HG02642 (cell line): ENCODE data around the gene SLC4A11.
"Not testable (repeated sequence)": the region's sequence is repeated elsewhere in the genome, so short reads cannot be mapped to it uniquely, and the experiment has no call there.

ENCODE experiments used
- ATAC-seq: cut with Tn5 transposase; IDR thresholded peaks from one replicate; pipeline ENCODE4 v1.9.1; 2021; ENCODE audit warnings: mild to moderate bottlenecking; ENCODE audit not compliant: unreplicated experiment, poor library complexity

SLC4A11 gene

DNA sequence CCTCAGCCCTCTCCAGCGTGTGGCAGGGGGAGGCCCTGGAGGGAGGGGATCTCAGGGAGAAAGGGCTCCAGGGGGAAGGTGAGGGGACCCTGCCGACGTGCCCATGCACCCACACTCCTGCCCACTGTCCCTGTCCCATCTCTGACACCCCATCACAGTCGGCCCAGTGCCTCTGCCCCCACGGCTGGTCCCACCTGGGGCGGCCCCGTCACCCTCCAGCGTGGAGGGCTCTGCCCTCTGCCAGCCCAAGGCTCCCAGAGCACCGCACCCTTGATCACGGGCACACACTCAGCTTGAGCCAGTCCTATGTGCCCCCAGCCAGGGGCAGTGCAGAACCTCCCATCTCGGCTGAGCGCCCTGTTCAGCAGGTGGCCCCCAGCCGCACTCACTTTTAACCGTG lies 9.2 kb downstream of the SLC4A11 start:
- no peak for ATAC-seq

- no peak for ATAC-seq
Observed at GRCh38 chr20:3229158-3229557, 9.8 kb downstream of the SLC4A11 start.

DNA sequence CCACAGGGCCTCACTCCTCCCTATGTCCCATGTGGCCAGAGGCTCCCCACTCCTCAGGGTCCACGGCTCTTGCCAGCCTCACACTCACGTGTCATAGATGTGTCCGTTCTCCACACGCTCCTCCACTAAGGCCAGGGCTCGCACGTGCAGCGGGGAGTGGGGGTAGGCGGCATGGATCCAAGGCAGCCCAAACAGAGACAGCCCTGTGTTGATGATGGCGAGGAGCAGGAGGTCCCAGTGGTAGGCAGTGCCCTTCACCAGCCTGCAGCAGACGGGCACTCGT lies 10.3 kb downstream of the SLC4A11 start:
- ATAC-seq: no peak

DNA sequence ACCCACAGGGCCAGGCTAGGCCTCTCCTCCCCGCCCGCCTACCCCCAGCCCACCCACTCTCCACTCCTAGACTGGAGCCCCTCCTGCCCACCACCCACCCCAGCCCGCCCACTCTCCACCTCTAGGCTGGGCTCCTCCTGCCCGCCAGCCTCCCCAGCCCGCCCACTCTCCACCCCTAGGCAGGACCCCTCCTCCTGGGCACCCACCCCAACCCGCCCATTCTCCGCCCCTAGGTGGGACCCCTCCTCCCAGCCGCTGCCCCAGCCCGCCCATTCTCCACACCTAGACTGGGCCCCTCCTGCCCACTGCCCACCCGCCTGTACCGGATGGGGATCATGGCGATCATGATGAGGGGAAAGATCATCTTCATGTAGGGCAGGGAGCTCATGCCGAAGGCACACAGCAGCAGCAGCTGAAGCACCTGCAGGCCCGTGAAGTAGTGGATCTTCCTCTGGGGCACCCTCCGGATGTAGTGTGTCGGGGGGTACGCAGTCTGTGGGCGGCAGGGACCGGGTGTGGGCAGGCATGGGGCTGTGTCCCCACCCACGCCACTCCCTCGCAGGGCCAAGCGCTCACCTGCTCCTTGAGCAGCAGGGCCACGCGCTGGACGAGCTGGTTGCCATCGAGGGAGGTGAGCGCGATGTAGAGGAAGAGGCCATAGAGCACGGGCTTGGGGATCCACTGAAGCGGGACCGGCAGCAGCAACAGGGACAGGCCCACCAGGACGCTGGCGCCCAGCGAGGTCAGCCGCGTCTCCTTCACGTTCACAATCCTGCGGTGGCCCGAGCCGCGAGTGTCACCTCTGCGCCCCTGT lies 10.8 kb downstream of the SLC4A11 start:
- no peak for ATAC-seq

- no peak for ATAC-seq
Observed at GRCh38 chr20:3227506-3227905, 11.5 kb downstream of the SLC4A11 start.

- no peak for ATAC-seq
Observed at GRCh38 chr20:3226864-3227263, 12.1 kb downstream of the SLC4A11 start.

- ATAC-seq: no peak
Observed at GRCh38 chr20:3226093-3226492, 12.9 kb downstream of the SLC4A11 start.

DNA sequence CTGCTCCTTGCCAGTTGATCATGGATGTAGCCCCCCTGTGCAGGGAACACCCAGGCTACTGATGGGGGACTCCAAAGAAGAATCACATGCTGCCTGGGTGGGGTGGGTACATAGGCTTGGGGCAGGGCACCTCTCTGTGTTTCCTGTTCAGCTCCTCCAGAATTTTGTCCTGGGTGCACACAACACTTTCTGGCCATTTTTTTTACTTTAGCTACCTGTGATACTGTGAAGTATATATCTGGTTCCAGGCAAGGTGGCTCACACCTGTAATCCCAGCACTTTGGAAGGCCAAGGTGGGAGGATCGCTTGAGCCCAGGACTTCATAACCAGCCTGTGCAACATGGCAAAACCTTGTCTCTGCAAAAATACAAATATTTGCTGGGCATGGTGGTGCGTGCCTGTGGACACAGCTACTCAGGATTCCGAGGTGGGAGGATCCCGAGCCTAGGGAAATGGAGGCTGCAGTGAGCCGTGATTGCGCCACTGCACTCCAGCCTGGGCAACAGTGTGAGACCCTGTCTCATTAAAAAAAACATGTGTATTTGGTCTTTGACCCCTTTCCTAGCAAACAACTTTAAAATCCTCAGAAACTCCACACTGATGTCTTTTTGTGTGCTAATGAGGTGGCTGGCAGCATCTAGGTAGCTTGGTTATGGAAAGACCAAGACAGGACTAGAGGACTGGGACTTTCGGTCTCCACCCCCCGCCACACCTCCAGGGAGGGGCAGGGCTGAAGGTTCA lies 14.1 kb downstream of the SLC4A11 start:
- ATAC-seq: no peak

DNA sequence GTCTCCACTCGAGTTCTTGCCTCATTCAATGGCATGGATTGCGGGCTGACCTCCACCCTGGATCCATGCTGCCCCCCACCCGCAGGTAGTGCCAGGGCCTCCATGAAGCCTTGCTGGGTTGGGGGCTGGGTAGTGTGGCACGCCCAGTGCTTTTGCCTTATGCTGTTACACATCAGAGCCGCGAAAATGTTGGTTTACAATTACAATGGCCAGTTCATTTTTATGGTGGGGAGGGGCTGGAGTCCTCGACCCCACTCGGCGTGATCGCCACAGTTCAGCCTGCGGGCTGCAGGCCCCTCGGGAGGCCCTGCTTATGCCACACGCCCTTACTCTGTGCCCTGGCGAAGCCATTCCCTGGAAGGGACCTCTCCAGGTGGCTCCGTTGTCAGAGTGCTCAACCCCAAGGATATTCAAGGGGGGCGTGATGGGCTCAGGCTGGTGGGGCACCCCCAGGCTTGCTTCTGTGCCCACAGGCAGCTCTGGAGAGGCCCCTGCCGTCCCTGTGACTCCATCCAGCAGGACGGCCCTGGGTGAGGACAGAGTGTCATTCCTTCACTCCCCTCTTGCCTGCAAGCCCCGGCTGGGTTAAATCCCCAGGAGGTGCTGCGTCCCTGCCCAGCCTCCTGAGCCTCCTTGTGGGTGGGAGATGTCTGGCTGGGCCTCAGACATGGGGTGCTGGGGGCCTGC lies 14.9 kb downstream of the SLC4A11 start:
- ATAC-seq: no peak

GRCh38 chr20:3223651-3223993 lies 15.4 kb downstream of the SLC4A11 start:
- no peak for ATAC-seq

DNA sequence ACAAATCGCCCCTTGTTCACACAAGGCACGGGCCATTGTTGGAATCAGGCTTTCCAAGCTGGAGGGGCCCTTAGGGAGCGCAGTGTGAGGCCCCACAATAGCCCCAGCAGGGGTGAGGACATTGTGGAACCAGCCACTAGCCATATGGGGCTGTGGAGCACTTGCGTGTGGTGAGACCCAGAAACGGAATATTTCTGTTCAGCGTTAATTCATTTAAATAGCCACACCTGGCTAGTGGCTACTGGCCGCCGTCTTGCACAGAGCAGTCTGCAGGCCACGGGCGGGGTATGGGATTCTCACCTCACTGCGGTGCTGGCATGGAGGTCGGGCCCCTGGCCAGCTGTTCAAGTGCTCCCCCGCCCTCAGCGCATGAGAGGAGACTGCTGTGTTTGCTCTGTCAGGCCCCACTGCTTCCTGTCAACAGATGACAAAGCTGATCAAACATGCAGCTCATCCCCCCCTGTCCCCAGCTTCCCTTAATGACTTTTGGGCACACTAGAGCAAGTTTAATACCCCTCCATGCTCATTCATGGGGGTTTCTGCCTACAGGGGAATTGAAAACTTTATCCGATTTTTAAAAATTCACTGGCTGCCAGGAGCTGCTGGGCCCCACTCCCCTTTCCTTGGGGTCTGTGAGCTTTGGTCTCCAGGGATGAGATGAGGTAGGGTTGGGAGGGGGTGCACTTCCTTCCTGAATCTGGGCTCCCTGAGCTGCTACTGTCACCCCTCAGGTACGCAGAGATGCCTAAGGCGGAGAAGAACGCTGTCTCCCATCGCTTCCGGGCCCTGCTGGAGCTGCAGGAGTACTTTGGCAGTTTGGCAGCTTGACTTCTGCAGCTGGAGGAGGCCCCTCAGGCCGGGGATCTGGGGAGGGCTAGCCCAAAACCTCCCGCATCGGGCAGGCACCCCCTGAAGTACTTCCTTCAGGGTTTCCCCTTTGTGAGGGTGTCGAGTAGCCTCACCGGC lies 16.1 kb downstream of the SLC4A11 start:
- ATAC-seq: no peak

GRCh38 chr20:3221398-3222226 lies 17.4 kb downstream of the SLC4A11 start:
- ATAC-seq: no peak

DNA sequence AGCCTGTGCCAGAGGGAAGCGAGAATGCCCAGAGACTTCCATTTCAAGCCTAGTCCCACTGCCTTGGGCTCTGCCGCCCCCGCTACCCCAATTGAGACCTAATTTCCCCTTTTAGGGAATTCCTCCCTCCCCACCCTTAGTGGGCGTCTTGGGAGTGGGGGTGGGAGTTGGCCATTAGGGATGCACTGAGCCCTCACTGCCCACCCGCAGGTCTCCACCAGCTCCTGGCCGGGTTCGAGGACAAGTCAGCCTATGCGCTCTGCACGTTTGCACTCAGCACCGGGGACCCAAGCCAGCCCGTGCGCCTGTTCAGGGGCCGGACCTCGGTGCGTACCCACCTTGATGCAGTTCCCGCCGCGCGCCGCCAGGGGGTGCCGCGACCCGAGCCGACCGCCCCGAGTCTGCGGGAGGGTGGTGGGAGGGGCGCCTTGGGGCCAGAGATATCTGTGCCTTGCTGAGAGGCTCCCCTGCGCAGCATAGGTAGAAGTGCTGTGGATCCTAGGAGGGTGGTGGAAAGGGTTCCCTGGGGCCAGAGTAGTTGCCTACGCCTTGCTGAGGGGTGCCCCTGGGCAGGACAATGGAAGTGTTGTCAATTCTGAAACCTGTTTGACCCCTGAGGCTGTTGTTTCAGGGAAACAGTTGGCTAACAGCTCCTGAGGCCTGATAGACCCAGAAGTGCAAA lies 20.5 kb downstream of the SLC4A11 start:
- peak; percentile 72 for ATAC-seq

DNA sequence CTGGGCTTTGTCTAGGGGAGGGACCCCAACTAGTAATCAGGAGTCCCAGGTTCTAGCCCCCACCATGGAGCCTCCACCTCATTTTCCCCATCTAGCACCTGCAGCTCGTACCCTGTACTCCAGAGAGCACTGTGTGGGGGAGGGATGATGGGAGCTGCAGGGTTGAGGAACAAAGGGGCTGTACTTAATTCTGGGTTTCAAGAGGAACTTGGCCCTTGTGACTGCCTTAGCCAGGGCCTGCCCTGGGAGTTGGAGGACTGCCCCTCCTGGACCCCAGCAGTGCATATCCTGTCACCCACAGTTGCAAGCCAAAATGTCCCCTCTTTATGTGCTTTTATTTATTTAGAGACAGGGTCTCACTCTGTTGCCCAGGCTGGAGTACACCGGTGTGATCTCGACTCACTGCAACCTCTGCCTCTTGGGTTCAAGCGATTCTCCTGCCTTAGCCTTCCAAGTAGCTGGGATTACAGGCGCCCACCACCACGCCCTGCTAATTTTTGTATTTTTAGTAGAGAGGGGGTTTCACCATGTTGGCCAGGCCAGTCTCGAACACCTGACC lies 23.6 kb downstream of the SLC4A11 start:
- ATAC-seq: not testable (repeated sequence)

- ATAC-seq: no peak
Observed at GRCh38 chr20:3213226-3213625, 25.8 kb downstream of the SLC4A11 start.

DNA sequence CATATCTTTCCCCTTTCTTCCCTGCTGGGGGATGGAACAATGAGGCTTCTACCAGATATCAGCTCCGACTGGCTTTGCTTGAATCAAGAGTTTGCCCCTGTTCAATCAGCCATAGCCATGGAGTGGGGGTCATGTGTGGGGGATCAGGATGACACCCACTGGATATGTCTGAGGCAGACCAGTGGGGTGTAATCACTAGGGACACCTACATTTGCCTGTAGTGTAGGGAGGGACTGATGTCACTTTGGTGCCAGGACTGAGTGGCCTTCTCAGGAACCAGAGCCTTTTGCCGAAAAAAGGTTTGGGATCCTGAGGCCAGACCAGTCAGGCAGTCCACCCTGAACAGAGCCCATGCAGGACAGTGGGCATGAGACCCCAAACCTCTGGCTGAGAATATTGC lies 28.6 kb downstream of the SLC4A11 start:
- no peak for ATAC-seq

DNA sequence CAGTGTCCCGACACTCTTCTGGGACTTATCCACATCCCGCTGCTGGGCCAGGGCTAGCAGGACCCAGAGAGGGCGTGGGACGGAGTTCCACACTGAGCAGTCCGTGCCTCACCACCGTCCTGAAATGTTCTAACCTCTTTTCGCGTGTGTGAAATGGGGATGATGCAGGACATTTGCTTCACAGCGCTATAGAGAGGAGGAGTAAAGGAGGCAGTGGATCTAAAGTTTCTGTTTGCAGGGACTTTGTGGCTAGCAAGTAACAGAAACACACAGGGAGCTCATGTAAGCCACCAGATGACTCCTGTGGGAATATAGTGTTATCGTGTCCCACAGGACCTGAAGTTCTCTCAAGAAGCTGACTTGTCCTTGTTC lies 29.1 kb downstream of the SLC4A11 start:
- no peak for ATAC-seq

DNA sequence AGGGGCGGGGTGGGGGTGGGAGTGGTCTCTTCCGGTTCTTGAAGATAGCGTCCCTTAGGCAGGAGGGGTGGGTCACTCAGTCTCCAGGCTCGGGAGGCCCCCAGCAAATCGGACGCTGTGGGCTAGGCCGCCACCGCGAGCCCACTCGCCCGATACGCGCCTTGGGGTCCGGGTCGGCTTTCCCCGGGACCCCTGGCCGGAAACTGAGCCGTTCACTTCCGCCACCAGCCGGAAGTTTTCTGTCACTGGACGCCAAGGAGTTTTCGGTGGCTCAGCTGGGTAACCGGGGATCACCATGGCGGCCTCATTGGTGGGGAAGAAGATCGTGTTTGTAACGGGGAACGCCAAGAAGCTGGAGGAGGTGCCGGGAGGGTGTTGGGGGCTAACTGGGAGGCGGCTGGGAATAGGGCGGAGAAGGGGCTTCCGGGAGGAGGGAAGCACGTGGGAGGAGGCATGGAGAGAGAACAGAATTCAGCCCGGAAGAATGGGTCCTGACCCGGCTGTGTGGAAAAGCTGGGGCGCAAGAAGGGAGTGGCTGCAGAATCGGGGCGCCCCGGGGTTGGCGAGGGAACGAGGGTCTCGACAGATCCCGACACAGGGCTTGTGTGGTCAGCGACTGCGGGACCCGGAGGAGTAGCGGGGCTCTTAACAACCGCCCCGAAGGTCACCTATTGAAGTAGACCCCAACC lies 29.6 kb downstream of the SLC4A11 start, which contains the start of gene ITPA:
Gene ITPA, plus strand, starts transcription at position 242 of the 689 bp plus-strand sequence. Its CDS starts 54 bp downstream, at position 296.
- ATAC-seq: no peak
